GM19324 (cell line): ENCODE results near the gene EFCAB5.

Source experiments
- ATAC-seq: cut with Tn5 transposase; IDR thresholded peaks from one replicate; pipeline ENCODE4 v1.9.1; 2021; ENCODE audit warnings: mild to moderate bottlenecking, moderate library complexity; ENCODE audit not compliant: unreplicated experiment, low FRiP score

Gene EFCAB5

DNA sequence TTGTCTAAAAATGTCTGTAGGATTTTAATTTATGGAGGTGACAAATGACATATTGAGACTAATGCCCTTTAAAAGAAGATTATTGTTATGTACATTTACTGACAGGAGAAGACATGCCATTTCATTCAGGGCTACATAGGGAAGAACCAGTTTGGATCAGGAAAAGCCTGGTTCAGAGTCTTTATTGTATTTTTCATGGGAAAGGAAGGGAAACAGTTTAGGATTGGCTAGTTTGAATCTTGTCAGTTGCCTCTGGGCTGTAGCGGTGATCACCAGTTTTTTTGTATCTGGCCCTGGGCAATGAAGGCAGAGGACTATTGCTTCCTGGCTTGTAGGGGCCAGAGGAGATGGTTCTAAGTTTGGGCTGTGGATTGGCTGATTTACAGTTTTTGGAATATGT, 206.9 kb downstream of the EFCAB5 start:
- no peak for ATAC-seq

DNA sequence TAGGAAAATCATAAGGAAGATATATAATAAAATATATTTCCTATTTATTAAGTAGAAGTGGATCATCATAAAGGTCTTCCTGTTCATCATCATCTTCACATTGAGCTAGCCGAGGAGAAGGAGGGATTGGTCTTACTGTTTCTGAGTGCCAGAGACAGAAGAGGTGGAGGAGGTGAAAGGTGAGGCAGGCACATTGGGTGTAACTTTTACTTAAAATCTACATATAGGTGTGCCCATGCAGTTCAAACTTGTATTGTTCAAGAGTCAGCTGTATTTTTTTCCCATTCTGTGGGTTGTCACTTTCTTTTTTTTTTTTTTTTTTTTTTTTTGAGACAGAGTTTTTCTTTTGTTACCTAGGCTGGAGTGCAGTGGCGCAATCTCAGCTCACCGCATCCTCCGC, 210.0 kb downstream of the EFCAB5 start:
- ATAC-seq = no peak

DNA sequence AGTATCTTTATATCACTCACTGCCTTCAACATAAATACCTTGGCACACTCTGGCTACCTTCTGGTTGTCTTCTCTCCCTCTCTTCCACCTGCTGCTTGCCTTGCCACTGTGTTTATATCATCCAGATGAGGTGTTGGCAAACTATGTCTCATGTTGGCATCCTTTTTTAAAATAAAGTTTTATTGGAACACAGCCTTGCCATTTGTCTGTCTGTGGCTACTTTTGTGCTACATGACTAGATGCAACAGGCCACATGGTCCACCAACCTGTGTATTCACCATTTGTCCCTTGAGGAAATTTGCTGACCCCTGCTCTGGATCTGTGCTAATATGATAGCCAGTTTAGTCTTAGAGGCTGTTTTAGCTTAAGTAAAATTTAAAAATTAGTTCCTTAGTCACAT, 212.0 kb downstream of the EFCAB5 start:
- no peak for ATAC-seq

DNA sequence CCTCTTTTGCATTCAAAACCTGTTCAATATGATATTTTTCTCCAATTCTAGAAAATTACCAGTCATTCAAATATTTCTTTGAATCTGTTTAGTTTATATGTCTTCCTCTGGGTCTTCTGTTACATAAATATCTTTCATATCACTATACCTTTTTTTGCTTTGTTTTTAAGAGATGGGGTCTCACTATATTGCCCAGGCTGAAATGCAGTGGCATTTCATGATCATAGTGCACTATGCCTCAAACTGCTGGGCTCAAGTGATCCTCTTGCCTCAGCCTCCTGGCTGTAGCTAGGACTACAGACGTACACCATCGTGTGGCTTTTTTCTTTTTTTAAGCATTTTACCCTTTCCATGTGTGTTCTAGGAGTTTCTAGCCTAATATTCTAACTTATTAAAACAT, 214.0 kb downstream of the EFCAB5 start:
- ATAC-seq = no peak
